Fibroblast of lung (primary cell): ENCODE results near the gene SH3BP4. TPM values are rescaled to one million over a fixed set of nuclear protein-coding genes. Genes with fewer than 3 reads are reported as not detected.

Experiments
- DNase-seq, 2 donors: peaks; one replicate each; pipeline versions ENCODE4 v3.0.0 to v3.0.0-alpha.2; 2010; ENCODE audit warnings: low read depth in 2 of 2
- H2AFZ ChIP-seq: 2 replicates; pipeline ENCODE4 v1.5.1; 2012; ENCODE audit warnings: low read length, control low read depth, inconsistent platforms
- H3K27ac ChIP-seq: 2 replicates; pipeline ENCODE4 v1.5.1; 2011; ENCODE audit warnings: low read length, control low read depth; ENCODE audit not compliant: insufficient read depth
- H3K27me3 ChIP-seq: 2 replicates; pipeline ENCODE4 v1.5.1; 2011; ENCODE audit warnings: mild to moderate bottlenecking, low read length; ENCODE audit not compliant: control insufficient read depth, insufficient read depth
- H3K36me3 ChIP-seq: 2 replicates; pipeline ENCODE4 v1.5.1; 2011; ENCODE audit warnings: low read length; ENCODE audit not compliant: control insufficient read depth, insufficient read depth
- H3K4me1 ChIP-seq: 2 replicates; pipeline ENCODE4 v1.5.1; 2011; ENCODE audit warnings: low read length; ENCODE audit not compliant: control insufficient read depth, insufficient read depth; ENCODE audit errors: extremely low read depth
- H3K4me2 ChIP-seq: 2 replicates; pipeline ENCODE4 v1.5.1; 2011; ENCODE audit warnings: low read length, control low read depth; ENCODE audit not compliant: insufficient read depth; ENCODE audit errors: extremely low read depth
- H3K4me3 ChIP-seq, 4 experiments: fragments of 200-600 bp in 1 of 4; sonication (generic) in 1 of 4; replicated peaks in 1 of 4; 2 replicates each; pipeline ENCODE4 v1.5.1; 2011 to 2016; ENCODE audit warnings: low read length in 4 of 4, low read depth in 3 of 4, mild to moderate bottlenecking in 3 of 4, control low read depth in 2 of 4, inconsistent platforms in 1 of 4, mixed read lengths in 1 of 4; ENCODE audit not compliant: insufficient read depth in 1 of 4; ENCODE audit errors: control extremely low read depth in 1 of 4
- H3K79me2 ChIP-seq: 2 replicates; pipeline ENCODE4 v1.5.1; 2012; ENCODE audit warnings: mild to moderate bottlenecking, low read length, inconsistent platforms; ENCODE audit not compliant: control insufficient read depth, insufficient read depth
- H3K9ac ChIP-seq: 2 replicates; pipeline ENCODE4 v1.5.1; 2011; ENCODE audit warnings: mild to moderate bottlenecking, low read length, control low read depth; ENCODE audit not compliant: insufficient read depth
- H3K9me3 ChIP-seq: 2 replicates; pipeline ENCODE4 v1.5.1; 2012; ENCODE audit warnings: low read depth, low read length; ENCODE audit not compliant: control insufficient read depth, insufficient read depth
- H4K20me1 ChIP-seq: 2 replicates; pipeline ENCODE4 v1.5.1; 2011; ENCODE audit warnings: low read length; ENCODE audit not compliant: control insufficient read depth, insufficient read depth; ENCODE audit errors: extremely low read depth
- EZH2 ChIP-seq: IDR thresholded peaks from 2 replicates; pipeline ENCODE4 v1.5.1; 2012; ENCODE audit warnings: low read length, control low read depth, mild to moderate bottlenecking; ENCODE audit errors: missing control alignments
- polyA plus RNA-seq, 2 donors: library from polyadenylated mRNA; depleted of rRNA in 1 of 2; stranded (reverse) in 1 of 2; unstranded in 1 of 2; fragments of >200 nt; gene quantifications; 2 replicates each; pipeline ENCODE4 v1.2.1, GENCODE V29; 2011 to 2012; ENCODE audit warnings: missing spikeins in 1 of 2
- total RNA-seq: library from RNA; depleted of rRNA; stranded (reverse); fragments of >200 nt; gene quantifications from 2 replicates; pipeline ENCODE4 v1.2.1, GENCODE V29; 2014
- TF ChIP-seq, protein P1 (sequence below), 2 donors: IDR thresholded peaks in 1 of 2; conservative IDR thresholded peaks in 1 of 2; 1 replicate in 1 of 2; 2 replicates in 1 of 2; pipeline ENCODE4 v1.5.1; 2011 to 2012; ENCODE audit warnings: low read length in 2 of 2, control low read depth in 1 of 2, inconsistent platforms in 1 of 2, low read depth in 1 of 2, mild to moderate bottlenecking in 1 of 2

The SH3BP4 gene
- total and polyA plus RNA-seq, 2 donors (not counting 1 experiment from before 2014, with no cell fraction given), result 74.8 to 86.6 TPM

DNA sequence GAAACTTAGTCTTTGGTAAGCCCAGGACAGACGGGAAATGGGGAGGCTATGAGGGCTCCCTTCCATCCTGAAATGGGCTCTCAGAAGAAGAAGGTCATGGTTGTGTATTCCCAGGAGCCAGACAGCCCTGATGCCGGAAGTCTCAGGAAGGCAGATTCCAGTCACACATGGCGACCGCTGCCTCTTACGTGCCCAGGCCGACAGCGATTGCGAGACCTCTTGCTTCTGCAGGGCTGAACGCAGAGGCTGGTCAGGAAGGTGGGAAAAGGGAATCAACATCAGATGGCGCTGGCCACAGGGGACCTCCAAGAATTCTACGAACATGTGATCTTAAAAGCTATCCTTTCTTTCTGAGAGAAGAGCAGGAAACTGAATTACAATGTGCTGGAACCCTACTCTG lies 22.8 kb upstream of the SH3BP4 start:
- H3K9me3 ChIP-seq, result no peaks in the 10 kb centered on the region
- no peaks in the 10 kb centered on the region for H3K27me3 ChIP-seq
- no peak overlapping the region for H3K4me3 ChIP-seq
- no peaks in the 10 kb centered on the region for H3K79me2 ChIP-seq
- TF ChIP-seq, protein P1, sequence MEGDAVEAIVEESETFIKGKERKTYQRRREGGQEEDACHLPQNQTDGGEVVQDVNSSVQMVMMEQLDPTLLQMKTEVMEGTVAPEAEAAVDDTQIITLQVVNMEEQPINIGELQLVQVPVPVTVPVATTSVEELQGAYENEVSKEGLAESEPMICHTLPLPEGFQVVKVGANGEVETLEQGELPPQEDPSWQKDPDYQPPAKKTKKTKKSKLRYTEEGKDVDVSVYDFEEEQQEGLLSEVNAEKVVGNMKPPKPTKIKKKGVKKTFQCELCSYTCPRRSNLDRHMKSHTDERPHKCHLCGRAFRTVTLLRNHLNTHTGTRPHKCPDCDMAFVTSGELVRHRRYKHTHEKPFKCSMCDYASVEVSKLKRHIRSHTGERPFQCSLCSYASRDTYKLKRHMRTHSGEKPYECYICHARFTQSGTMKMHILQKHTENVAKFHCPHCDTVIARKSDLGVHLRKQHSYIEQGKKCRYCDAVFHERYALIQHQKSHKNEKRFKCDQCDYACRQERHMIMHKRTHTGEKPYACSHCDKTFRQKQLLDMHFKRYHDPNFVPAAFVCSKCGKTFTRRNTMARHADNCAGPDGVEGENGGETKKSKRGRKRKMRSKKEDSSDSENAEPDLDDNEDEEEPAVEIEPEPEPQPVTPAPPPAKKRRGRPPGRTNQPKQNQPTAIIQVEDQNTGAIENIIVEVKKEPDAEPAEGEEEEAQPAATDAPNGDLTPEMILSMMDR (conservative IDR thresholded peaks at IDR 0.05 in 1 of 2, IDR thresholded peaks at IDR 0.05 in 1 of 2; ENCODE audit: low read depth in 1 of 2, low read length in 2 of 2), result no peak
- no peak for TF ChIP-seq EZH2
- no peaks in the 10 kb centered on the region for H3K4me1 ChIP-seq
- H3K4me2 ChIP-seq, result no peak overlapping the region
- no peak overlapping the region for H2AFZ ChIP-seq
- H3K27ac ChIP-seq, result no peak overlapping the region
- H4K20me1 ChIP-seq, result no peaks in the 10 kb centered on the region
- no peak overlapping the region for H3K9ac ChIP-seq
- H3K36me3 ChIP-seq, result no peaks in the 10 kb centered on the region
- no peak for DNase-seq

DNA sequence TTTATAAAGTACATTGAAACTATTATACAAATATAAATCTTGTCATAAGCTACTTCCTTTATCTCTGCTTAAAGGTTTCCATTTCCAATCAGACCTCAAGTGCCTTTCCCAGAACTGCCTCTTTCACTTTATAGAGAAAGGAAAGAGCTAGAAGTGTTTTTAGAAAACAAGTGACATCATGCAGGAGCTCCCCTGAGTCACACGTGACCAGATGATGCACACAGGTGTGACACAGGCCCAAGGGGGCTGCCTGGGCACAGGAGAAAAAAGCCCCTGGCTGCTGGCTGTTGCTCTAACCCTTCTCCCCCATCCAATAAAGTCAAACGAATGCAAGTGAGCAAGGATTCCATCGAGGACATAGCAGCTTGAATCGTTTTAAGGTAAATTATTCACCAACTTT lies 21.4 kb upstream of the SH3BP4 start:
- Histone ChIP-seq H3K9me3 (no peaks in the 10 kb centered on the region), H3K27me3 (no peaks in the 10 kb centered on the region), H3K4me3 (no peak overlapping the region), H4K20me1 (no peaks in the 10 kb centered on the region), H3K4me2 (no peak overlapping the region), H2AFZ (no peak overlapping the region), H3K9ac (no peak overlapping the region), H3K27ac (no peak overlapping the region), H3K36me3 (no peaks in the 10 kb centered on the region), H3K79me2 (no peaks in the 10 kb centered on the region), H3K4me1 (no peaks in the 10 kb centered on the region)
- TF ChIP-seq, protein P1 (conservative IDR thresholded peaks at IDR 0.05 in 1 of 2, IDR thresholded peaks at IDR 0.05 in 1 of 2; ENCODE audit: low read depth in 1 of 2, low read length in 2 of 2), result no peak
- TF ChIP-seq EZH2, result no peak
- DNase-seq, result no peak

DNA sequence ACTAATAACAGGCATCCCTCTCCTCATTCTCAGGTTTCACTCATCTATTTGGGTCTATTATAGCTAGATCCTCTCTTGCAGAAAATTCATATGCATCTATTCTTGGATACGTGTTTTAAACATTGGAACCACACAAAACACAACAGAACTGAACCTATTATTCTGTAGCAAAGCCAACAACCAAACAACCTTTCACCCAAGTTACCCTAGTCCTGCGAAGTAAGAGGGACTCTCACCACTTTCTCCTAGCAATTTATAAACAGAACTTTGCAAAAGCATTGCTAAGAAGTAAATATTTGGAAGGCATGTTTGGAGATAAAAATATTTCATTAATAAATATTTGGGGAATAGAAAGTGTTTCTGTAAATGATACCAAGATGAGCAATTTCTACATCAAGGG lies 20.4 kb upstream of the SH3BP4 start:
- H3K36me3 ChIP-seq, result no peaks in the 10 kb centered on the region
- peak in 1 of 2 donors; percentile 72 for DNase-seq
- no peak overlapping the region for H3K9ac ChIP-seq
- no peaks in the 10 kb centered on the region for H3K9me3 ChIP-seq
- H3K27me3 ChIP-seq, result no peaks in the 10 kb centered on the region
- H3K4me2 ChIP-seq, result no peak overlapping the region
- no peak overlapping the region for H3K27ac ChIP-seq
- no peaks in the 10 kb centered on the region for H4K20me1 ChIP-seq
- H3K4me3 ChIP-seq, result no peak overlapping the region
- no peaks in the 10 kb centered on the region for H3K79me2 ChIP-seq
- no peak for TF ChIP-seq EZH2
- TF ChIP-seq, protein P1 (conservative IDR thresholded peaks at IDR 0.05 in 1 of 2, IDR thresholded peaks at IDR 0.05 in 1 of 2; ENCODE audit: low read depth in 1 of 2, low read length in 2 of 2), result no peak
- H2AFZ ChIP-seq, result no peak overlapping the region
- no peaks in the 10 kb centered on the region for H3K4me1 ChIP-seq
